Measurements from ENCODE around the gene ODF2.

Gene ODF2

GRCh38 chr9:128548876-128549275 lies 93.1 kb downstream of the ODF2 start:
- DNase-seq (ENCODE audit: low read depth): no peak
- no peak for TF ChIP-seq CTCF (IDR thresholded peaks at IDR 0.05; ENCODE audit: insufficient read depth, low read depth, low read length, missing control alignments)
- H3K4me3 ChIP-seq (ENCODE audit: low read length): no peak overlapping the region

- TF ChIP-seq CTCF (IDR thresholded peaks at IDR 0.05; ENCODE audit: insufficient read depth, low read depth, low read length, missing control alignments): no peak
- DNase-seq (ENCODE audit: low read depth): no peak
- no peak overlapping the region for H3K4me3 ChIP-seq (ENCODE audit: low read length)
These were observed 94.4 kb downstream of the ODF2 start for GRCh38 chr9:128550226-128550625.
